HUES64 (cell line): ENCODE results near the gene CD46.

Experiments
- H3K27ac ChIP-seq: 2 replicates; pipeline ENCODE4 v1.7.0; 2013; ENCODE audit warnings: low read depth, low read length, inconsistent platforms
- H3K27me3 ChIP-seq: 2 replicates; pipeline ENCODE4 v1.6.1; 2013; ENCODE audit warnings: mild to moderate bottlenecking, low read length; ENCODE audit not compliant: insufficient read depth
- H3K36me3 ChIP-seq: 2 replicates; pipeline ENCODE4 v1.6.1; 2013; ENCODE audit warnings: mild to moderate bottlenecking, low read length; ENCODE audit not compliant: insufficient read depth
- H3K4me1 ChIP-seq: 2 replicates; pipeline ENCODE4 v1.6.1; 2013; ENCODE audit warnings: mild to moderate bottlenecking, low read length, moderate library complexity; ENCODE audit not compliant: insufficient read depth
- H3K4me3 ChIP-seq: 2 replicates; pipeline ENCODE4 v1.5.1; 2013; ENCODE audit warnings: mild to moderate bottlenecking, low read length, moderate library complexity
- H3K9ac ChIP-seq: 2 replicates; pipeline ENCODE4 v1.6.1; 2013; ENCODE audit warnings: mild to moderate bottlenecking, low read depth, low read length
- H3K9me3 ChIP-seq: 2 replicates; pipeline ENCODE4 v1.6.1; 2013; ENCODE audit warnings: low read depth, low read length; ENCODE audit not compliant: insufficient read depth
- WGBS: fragments of 150-250, 120-280 bp; methylation state at CpG from one replicate; pipeline ENCODE4 v1.1.7; 2013; ENCODE audit warnings: missing lambda C conversion rate; 5-methylcytosine and 5-hydroxymethylcytosine counted together

CD46 gene

GRCh38 chr1:207844371-207844770 is 92.5 kb downstream of the CD46 start:
- Histone ChIP-seq H3K27ac (no peak overlapping the region), H3K27me3 (no peaks in the 10 kb centered on the region), H3K9me3 (no peaks in the 10 kb centered on the region), H3K4me1 (no peaks in the 10 kb centered on the region), H3K36me3 (no peaks in the 10 kb centered on the region), H3K4me3 (no peak overlapping the region), H3K9ac (no peak overlapping the region)
- WGBS = 93% methylated on average over 2 of the region's 2 CpGs
